Iris pigment epithelial cell (primary cell): ENCODE measurements around the gene KIDINS220.
"Not testable (repeated sequence)": the region's sequence is repeated elsewhere in the genome, so short reads cannot be mapped to it uniquely, and the experiment has no call there.

ENCODE experiments used
- DNase-seq: peaks from one replicate; pipeline ENCODE4 v3.0.0-alpha.2; 2011; ENCODE audit warnings: low read depth

KIDINS220 gene

DNA sequence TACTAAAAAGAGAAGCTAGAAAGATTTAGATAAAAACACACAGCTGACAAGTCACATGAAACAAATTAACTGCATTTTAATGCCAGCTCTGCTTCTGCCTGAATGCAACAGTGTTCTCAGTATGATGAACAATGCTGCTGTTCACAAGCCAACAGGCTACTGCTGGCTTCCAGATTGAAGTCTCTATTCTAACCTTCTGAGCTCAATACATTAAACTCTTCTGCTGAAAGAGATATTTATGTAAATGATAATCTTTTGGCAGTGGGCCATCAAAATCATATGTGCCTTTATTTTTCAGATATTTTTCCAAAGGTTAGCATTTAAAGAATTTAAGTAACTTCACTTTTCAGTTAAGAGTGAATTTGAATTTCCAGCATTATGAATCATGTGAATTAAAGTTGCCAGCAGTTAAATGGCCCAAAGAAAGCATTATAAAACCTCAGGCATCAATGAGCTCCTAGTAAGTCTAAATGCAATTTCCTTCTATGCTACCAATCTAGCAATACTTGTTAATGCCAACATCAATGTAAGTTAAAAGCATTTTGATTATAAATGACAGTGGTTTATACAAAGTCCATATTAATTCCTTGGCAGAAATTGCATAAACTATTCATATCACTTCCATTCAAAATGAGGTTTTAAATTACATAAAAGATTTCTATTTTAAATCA lies 83.2 kb downstream of the KIDINS220 start:
- peak; percentile 43 for DNase-seq

DNA sequence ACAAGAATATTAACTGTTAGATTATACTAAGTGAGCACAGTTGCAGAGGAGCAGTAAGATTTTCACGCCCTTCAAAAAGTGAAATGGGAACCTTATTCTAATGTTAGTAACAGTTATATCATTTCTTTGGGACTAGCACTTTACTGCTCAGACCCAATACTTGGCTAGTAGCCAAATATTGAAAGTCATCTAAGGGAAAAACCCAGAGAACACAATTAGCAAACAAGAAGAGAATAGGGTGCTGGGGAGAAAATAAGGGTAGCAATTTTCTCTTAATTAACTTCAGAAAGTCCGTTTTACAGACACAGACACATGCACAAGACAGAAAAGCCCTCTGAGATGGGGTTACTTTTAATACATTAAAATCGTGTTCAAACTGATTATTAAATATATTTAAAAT lies 83.8 kb downstream of the KIDINS220 start:
- DNase-seq: no peak

DNA sequence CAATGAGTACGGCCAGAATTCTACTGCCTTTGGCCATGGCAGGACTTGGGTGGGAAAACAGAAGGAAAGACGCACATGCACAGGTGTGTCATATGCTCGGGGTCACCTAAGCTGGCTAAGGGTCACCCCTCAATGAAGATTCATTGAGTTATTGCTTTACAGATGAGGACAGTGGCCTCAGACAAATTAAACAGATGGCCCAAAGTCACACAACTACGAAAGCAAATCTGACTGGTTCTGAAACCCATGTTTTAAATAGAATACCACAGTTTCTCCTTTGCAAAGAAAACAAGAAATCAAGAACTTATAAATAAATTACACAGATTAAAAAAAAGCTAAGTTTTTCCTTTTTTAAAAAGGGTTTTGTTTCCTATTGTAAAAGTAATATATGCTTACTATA lies 85.0 kb downstream of the KIDINS220 start:
- DNase-seq: no peak

DNA sequence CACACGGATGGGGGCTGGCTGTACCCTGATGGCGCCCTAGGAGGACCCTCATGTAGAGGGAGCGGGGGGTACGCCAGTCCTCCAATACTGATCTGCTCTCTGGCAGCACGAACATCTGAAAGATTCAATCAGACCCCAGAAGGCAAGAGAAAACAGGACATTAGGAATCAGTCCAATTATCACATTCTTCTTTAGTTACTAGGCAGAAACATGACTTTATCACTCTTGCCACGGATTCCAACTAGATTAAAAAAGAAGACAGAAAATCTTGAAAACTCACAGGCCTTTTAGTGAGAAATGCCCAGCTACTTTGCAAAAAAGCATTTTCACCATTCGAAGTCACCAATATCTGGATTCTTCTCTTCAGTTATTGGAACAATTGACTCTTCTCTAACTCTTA lies 87.2 kb downstream of the KIDINS220 start:
- peak; percentile 7 for DNase-seq

DNA sequence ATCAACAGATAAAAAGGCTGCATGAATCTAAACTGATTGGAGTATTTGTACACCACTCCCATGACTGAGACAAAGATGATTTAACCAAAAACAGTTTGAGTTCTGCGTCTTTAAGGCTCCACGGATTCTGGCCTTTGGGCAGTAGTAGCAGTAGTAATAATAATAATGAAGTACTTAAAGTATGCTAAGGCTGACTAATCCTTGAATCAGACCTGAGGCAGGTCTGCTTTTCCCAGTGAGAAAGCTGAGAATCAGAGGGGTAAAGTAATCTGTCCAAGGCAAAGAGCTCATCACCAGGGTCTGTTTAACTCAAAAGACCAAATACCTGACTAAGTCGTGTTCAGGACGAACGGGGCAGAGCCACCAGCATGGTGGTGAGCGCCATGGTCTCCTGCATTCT lies 94.2 kb downstream of the KIDINS220 start:
- peak; percentile 16 for DNase-seq

DNA sequence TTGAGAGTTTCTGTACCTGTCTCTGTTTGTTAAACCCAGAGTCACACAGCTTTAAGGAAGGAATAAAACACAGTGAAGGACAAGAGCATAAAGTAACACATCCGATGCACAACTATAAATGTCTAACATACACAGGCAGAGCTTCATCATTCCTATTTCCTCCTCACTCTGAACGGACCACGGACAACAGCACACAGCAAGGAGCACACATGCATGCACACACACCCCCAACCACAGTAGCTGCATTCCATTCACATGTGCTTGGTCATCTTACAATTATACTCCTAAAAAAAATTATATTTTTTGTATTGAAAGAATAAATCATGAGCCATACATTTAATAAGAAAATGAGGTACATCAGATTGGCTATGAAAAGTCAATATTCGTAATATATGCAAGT lies 97.3 kb downstream of the KIDINS220 start:
- DNase-seq: peak; percentile 16

DNA sequence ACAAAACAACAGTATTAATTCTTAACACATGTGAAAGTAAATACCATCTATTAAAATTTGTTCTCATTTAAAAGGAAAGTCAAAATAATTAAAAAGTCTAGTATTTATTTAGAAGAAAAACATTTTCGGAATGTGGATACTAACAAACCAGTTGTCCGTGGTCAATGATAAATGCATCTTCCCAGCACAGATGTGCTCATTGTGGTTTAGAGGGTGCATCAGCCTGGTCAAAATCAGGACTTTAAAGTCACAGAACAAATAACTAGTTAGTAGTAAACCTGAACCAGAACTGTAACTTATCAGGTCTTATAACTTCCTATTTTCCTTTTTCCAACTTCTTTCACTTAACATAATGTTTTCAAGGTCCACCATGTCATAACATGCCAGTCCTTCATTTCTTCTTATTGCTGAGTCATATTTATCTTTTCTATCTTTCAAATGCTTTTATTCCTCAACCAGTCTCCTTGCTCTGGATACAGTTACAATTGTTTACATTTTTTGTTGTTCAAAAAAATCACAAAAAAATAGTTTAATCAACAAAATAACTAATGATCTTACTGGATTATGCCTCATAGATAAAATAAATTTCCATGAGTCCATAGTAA lies 99.7 kb downstream of the KIDINS220 start:
- peak; percentile 40 for DNase-seq

DNA sequence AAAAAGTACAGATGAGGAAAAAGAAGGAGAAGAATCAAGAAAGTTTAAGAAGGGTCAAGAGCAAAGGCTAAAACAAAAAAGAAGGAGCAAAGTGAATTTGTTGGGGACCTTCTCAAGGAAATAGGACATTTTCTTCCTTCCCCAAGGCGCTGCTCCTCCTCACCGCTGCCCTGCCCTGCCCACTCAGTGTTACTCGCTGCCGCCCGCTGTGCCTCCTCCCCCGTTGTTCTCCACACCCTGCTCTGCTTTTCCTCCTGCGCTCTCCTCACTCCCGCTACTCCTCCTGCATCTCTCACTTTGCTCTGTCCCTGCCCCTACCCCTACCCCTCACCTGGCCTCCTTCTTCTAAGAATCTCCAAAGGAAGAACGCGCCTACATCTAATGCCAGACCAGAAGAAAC lies 104.8 kb downstream of the KIDINS220 start:
- DNase-seq: no peak

DNA sequence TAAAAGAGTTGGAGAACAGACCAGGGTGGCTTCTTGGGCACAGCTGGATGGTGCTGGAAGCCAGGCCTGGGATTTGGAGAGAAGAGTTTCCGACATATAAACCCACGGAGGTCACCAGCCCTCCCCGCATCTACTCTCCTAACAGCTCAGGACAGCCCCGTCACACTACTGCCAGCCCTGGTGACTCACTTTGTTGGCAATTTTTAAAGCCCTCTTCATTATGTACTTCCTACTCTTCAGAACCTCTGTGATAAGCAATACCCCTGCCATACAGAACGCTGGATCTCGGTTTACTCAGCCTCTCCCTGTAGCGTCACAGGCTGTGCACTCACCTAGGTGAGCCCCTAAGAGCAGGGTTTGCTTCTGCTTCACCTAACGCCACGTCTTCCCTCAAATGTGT lies 107.5 kb downstream of the KIDINS220 start:
- DNase-seq: no peak

DNA sequence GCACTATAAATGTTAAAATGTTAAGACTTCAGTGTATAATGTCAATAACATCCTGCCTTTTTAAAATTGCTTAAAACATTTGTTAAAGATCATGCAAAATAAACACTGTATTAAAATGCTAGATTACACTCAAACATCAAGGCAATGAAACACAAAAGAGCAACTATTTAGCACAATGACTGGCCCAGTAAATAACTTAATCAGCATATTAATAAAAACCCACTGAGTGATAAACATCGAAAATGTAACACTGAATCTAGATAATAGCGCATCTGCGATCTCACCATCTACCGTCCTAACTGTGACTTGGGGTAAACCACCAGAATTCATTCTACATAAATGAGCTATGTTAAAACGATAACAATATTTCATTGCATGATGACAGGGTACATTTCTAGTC lies 108.3 kb downstream of the KIDINS220 start:
- DNase-seq: not testable (repeated sequence)

DNA sequence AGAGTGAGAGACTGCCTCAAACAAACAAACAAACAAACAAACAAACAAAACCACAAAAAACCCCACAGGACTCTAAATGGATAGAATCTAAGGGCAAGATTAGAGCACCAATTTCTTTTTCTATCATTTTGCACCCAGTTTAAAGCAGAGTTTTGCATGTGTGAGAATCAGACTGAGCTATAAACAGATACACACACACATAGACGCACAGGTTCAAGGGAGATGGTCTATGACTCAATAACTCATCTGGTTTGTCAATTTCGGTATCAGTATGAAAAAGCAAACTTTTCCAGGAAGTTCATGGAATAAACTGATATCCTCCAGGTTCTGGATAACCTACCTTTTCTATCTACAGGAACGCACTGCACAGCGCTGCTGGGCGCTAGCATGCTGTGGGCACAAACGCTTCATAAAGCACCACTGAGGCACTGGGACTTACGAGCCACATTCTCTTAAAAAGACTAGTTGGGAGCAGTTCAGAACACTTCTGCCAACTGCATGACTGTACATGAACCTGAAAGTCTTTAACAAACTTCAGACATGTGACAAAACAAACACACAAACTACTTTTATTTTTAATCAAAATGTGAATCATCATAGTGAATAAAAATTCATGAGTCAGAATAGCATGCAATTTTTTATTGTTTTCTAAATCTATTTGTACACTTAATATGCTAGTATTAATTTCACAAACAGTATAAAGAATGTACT lies 109.0 kb downstream of the KIDINS220 start:
- DNase-seq: no peak

DNA sequence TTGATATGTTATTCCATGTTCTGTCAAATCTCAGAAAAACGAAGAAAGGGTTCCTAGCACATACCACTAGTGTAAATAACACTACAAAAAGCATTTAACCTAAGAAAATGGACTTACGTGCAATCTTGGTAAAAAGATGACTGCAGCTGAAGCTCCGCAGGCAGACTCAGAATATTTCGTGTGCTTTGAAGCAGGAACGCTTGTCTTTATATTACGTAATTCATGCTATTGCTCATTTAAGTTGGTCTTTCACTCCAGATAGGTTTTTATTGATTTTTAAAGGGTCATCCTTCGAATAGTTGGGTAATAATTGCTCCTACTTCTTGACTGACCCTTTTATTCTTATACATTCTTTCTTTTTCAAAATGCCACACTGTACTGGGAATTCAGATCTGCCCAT lies 111.6 kb downstream of the KIDINS220 start:
- DNase-seq: no peak

DNA sequence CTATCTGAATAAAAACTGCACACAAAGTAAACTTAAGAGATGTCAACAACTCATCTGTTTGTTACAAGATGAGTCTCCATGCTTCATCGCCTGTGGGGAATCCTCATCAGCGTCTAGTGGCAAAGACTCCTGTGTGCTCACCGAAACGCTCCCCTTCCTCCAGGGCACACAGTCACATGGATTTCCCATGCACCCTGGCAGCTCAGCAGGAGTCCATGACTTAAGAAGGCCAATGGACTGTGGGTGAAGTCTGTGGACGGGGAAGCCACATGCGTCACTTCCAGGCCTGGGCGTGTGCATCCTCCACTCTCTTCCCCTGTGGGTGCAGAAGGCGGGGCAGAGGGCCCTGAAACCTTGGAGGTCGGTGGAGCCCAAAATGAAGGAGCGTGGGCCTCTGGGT lies 114.4 kb downstream of the KIDINS220 start:
- DNase-seq: no peak

DNA sequence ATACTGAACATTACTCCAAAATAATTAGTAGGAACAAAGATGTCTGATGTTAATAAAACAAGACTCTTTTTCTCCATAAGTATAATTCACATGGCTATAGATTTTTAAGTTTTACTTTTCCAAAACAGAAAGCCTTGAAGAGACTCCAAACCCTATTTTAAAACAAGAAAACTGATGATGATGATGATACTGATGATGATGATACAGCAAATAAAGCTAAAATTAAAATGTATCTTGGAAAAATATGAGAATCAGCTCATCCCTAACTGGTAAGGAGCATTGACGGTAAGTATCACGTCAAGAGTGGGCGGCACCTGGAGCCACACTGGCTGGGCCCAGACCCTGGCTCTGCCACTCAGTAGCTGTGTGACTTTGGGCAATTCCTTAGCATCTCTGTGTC lies 116.0 kb downstream of the KIDINS220 start:
- DNase-seq: no peak

DNA sequence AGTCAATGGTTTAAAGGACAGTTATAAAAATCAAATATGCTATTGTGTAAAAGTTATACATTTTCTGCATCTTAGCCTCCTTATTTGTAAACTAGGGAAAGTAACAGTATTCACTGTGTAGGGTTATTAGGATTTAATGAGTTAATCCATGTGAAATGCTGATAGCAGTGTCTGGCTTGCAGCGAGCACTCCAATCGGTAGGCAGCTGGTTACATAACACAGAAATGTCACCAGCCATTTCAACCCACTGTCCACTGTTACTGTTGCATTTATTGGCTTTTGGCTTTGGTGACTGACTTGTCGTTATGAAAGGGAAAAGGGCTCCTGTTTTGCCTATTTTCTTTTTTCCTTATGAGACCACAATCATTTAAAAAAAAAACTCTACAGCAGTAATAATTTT lies 116.7 kb downstream of the KIDINS220 start:
- DNase-seq: no peak

DNA sequence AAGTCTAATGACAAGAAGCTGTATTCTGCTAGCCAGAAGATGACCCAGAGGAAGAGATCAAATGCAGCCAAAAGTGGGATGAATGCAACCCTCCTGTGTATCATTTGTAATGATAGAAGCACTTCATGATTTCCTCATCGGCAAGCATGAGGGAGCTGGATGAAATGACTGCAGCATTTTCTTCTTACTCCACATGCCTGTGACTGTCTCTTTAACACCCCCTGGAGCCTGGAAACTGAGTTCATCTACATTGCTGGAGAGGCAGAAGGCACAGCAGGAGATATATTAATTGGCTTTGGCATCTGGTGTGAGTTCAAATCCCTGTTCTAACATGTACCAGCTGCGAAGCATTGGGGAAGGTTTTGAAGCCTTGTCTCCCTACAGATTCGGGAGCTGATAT lies 117.9 kb downstream of the KIDINS220 start:
- DNase-seq: peak; percentile 20

DNA sequence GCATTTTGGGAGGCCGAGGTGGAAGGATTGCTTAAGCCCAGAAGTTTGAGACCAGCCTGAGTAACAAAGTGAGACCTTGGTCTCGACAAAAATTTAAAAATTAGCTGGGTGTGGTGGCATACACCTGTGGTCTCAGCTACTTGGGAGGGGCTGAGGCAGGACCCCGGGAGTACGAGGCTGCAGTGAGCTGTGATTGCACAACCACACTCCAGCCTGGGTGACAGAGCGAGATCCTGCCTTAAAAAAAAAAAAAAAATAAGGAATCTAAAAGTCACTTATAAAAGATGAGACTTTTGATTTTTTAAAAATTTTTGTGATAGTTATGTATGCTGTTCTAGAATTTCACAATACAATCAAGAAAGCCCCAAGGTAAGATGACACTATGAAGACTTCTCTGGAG lies 122.4 kb downstream of the KIDINS220 start:
- DNase-seq: no peak

DNA sequence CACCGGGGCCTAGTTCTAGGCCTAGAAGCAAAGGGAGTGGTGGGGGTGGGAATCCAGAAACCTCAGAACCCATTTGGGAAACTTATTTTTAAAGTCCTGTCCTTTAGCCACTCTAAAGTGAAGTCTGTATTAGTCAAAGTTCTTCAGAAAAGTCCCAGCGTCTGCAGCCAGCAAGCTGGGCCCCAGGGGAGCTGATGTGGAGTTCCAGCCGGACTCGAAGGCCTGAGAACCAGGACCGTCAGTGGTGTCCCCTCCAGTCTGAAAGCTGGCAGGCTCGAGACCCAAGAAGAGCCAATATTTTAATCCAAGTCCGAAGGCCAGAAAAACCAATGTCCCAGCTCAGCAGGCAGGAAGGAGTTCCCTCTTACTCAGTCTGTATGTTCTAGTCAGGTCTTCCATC lies 123.1 kb downstream of the KIDINS220 start:
- DNase-seq: no peak

DNA sequence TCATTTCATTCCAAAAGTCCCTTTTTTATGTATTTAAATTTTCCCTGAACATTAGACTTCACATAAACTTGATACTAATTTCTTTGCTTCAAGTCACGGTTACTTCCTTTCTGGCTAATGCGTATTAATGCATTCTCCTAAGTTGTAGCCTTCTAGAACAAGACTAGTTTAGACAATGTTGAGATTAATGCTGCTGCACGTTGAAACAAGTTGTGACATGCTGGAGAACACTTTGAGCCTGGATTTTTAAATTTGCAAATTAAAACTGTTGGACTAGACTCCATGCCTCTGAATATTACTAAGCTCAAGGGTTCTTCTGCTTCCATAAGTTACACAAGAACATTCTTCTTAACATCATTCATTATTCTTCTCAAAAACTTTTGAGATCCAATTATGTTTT lies 126.5 kb downstream of the KIDINS220 start:
- no peak for DNase-seq

DNA sequence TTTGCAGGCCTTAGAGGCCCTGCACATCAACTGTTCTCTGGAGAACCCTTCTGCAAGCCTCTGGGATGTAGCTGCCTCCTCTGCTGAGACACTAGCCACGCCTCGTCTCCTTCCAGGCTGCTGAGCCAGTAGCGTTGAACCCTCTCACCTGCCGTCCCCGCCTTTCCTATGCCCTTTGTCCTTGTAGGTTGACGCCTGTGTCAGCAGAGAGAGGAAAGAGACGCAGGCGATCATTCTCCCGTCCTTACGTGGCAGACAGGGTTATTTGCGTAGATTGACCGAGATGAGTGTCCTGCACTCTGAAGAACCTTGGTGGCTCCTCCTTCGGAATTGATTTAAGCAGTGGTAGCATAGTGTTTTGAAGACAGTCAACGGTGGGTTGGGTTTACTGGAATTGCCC lies 127.8 kb downstream of the KIDINS220 start:
- DNase-seq: no peak

DNA sequence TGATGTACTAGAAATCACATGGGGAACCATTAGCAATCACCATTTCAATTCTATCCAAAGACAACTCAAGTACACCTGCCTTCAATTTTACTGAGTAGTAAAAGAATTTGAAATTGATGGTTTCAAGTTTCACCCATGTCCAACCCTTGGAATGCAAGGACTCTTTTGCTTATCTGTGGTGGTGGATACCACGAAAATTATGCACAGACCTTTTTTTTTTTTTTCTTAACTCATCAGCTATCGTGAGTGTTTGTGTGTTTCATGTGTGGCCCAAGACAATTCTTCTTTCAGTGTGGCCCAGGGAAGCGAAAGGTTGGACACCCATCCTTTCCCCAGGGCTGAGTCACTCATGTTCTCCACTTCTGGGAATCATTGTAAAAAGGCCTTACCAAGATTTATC lies 132.5 kb downstream of the KIDINS220 start:
- DNase-seq: peak; percentile 48

DNA sequence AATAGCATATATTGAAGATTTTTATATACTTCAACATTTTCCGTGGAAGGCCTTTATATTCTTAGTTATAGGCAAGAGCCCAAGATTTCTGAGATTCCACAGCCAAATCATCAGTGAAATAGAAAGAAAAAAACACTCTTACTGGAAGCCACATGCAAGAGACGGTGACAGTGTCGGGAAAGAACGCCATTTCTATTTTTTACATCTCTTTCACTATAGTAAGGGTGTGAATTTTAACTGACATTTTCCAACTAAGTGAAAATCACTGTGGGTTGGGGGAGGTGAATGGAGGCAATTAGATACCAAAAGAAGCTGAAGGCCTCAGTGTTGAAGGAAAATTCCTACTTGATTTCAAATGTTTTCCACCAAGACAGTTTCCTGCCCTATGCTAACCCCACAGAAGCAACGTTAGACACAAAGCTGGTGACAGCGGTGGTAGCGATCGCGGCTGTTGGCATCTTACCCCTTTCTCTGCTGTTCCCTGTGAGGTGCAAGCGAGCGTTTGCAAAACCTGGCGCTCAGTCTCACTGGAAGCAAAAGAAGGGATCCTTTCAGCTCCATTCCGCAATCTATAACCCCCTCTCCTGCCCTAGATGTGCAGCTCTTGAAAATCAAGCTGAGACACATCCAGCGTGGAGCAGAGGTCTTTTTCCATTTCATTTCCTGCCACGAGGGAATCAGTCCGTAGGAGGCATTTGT lies 135.6 kb downstream of the KIDINS220 start:
- no peak for DNase-seq

DNA sequence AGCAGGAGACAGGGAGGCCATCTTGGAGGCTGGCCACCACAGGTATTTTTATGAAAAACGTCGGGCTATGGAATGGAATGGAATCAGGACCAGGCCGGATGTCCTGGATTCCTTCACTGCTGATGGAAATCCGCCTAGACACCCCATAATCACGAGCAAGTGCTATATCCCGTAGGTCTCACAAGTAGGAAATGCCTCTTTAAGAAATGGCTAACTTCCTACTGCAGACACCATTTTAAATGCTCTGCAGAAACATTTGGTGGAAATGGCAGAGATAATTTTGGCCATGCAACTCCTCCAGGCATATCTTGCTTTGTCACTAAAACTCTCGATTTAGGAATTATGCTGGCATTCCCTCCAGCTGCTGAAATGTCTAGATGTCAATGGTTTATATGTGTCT lies 137.6 kb downstream of the KIDINS220 start:
- no peak for DNase-seq
